H9 (cell line): Measurements from ENCODE around the gene ABCA7. TPM values are rescaled to one million over a fixed set of nuclear protein-coding genes. Genes with fewer than 3 reads are reported as not detected.

Experiments used
- DNase-seq: peaks from one replicate; pipeline ENCODE4 v3.0.0-alpha.2; 2017
- H2AFZ ChIP-seq: one replicate; pipeline ENCODE4 v1.6.1; 2013; ENCODE audit warnings: mild to moderate bottlenecking, low read length, control low read depth, moderate library complexity
- H2AK5ac ChIP-seq: 2 replicates; pipeline ENCODE4 v1.6.1; 2013; ENCODE audit warnings: low read length, control low read depth, mixed read lengths; ENCODE audit not compliant: insufficient read length
- H2BK120ac ChIP-seq: one replicate; pipeline ENCODE4 v1.6.1; 2013; ENCODE audit warnings: low read depth, mild to moderate bottlenecking, low read length, control low read depth, inconsistent platforms; ENCODE audit not compliant: poor library complexity, severe bottlenecking
- H2BK12ac ChIP-seq: 2 replicates; pipeline ENCODE4 v1.6.1; 2013; ENCODE audit warnings: low read length, control low read depth, mixed read lengths, low read depth; ENCODE audit not compliant: insufficient read length
- H2BK15ac ChIP-seq: 2 replicates; pipeline ENCODE4 v1.6.1; 2013; ENCODE audit warnings: low read depth, low read length, control low read depth
- H2BK20ac ChIP-seq: one replicate; pipeline ENCODE4 v1.6.1; 2013; ENCODE audit warnings: low read depth, mild to moderate bottlenecking, low read length, control low read depth, inconsistent platforms; ENCODE audit not compliant: poor library complexity, severe bottlenecking
- H2BK5ac ChIP-seq: 2 replicates; pipeline ENCODE4 v1.6.1; 2013; ENCODE audit warnings: low read length, control low read depth, mixed read lengths; ENCODE audit not compliant: insufficient read length
- H3K14ac ChIP-seq: 2 replicates; pipeline ENCODE4 v1.6.1; 2013; ENCODE audit warnings: low read length, control low read depth; ENCODE audit not compliant: insufficient read depth
- H3K18ac ChIP-seq: 2 replicates; pipeline ENCODE4 v1.6.1; 2013; ENCODE audit warnings: low read depth, mild to moderate bottlenecking, mixed read lengths, low read length, control low read depth; ENCODE audit not compliant: insufficient read length
- H3K23ac ChIP-seq: 2 replicates; pipeline ENCODE4 v1.6.1; 2013; ENCODE audit warnings: low read length, control low read depth, mixed read lengths, low read depth; ENCODE audit not compliant: insufficient read length
- H3K23me2 ChIP-seq: 2 replicates; pipeline ENCODE4 v1.6.1; 2013; ENCODE audit warnings: low read depth, mild to moderate bottlenecking, mixed read lengths, low read length, control low read depth; ENCODE audit not compliant: insufficient read length, poor library complexity, severe bottlenecking
- H3K27ac ChIP-seq: 2 replicates; pipeline ENCODE4 v1.5.1; 2013; ENCODE audit warnings: low read length, control low read depth, mixed read lengths, low read depth; ENCODE audit not compliant: insufficient read length
- H3K27me3 ChIP-seq: 2 replicates; pipeline ENCODE4 v1.6.1; 2013; ENCODE audit warnings: low read length, control low read depth, inconsistent platforms; ENCODE audit not compliant: insufficient read depth
- H3K4ac ChIP-seq: 2 replicates; pipeline ENCODE4 v1.6.1; 2013; ENCODE audit warnings: low read depth, mild to moderate bottlenecking, control low read depth, inconsistent platforms, low read length, moderate library complexity
- H3K4me1 ChIP-seq: 2 replicates; pipeline ENCODE4 v1.6.1; 2013; ENCODE audit warnings: low read length, control low read depth, inconsistent platforms; ENCODE audit not compliant: insufficient read depth
- H3K4me2 ChIP-seq: 2 replicates; pipeline ENCODE4 v1.6.1; 2013; ENCODE audit warnings: low read length, control low read depth, mixed read lengths; ENCODE audit not compliant: insufficient read length, insufficient read depth
- H3K56ac ChIP-seq: 2 replicates; pipeline ENCODE4 v1.6.1; 2013; ENCODE audit warnings: low read depth, mild to moderate bottlenecking, mixed read lengths, low read length, control low read depth; ENCODE audit not compliant: insufficient read length
- H3K79me1 ChIP-seq: 2 replicates; pipeline ENCODE4 v1.6.1; 2013; ENCODE audit warnings: low read depth, mild to moderate bottlenecking, moderate library complexity, low read length, control low read depth, inconsistent platforms; ENCODE audit not compliant: insufficient read depth, poor library complexity, severe bottlenecking
- H3K79me2 ChIP-seq: 2 replicates; pipeline ENCODE4 v1.6.1; 2013; ENCODE audit warnings: low read length, control low read depth, inconsistent platforms; ENCODE audit not compliant: insufficient read depth
- H3K9ac ChIP-seq: 2 replicates; pipeline ENCODE4 v1.6.1; 2013; ENCODE audit warnings: low read length, control low read depth, mixed read lengths; ENCODE audit not compliant: insufficient read length; ENCODE audit errors: extremely low read depth
- H3K9me3 ChIP-seq: one replicate; pipeline ENCODE4 v1.6.1; 2013; ENCODE audit warnings: low read depth, low read length, inconsistent platforms; ENCODE audit not compliant: control insufficient read depth
- H3T11ph ChIP-seq: one replicate; pipeline ENCODE4 v1.6.1; 2013; ENCODE audit warnings: mild to moderate bottlenecking, low read length, control low read depth, inconsistent platforms
- H4K20me1 ChIP-seq: one replicate; pipeline ENCODE4 v1.6.1; 2013; ENCODE audit not compliant: control insufficient read depth, insufficient read length, insufficient read depth
- H4K5ac ChIP-seq: 2 replicates; pipeline ENCODE4 v1.6.1; 2013; ENCODE audit warnings: low read depth, mild to moderate bottlenecking, mixed read lengths, low read length, control low read depth; ENCODE audit not compliant: insufficient read length
- H4K8ac ChIP-seq: replicated peaks from 2 replicates; pipeline ENCODE4 v1.6.1; 2013; ENCODE audit warnings: low read length, control low read depth, mixed read lengths, low read depth; ENCODE audit not compliant: insufficient read length
- H4K91ac ChIP-seq: 2 replicates; pipeline ENCODE4 v1.6.1; 2013; ENCODE audit warnings: low read depth, mild to moderate bottlenecking, moderate library complexity, mixed read lengths, low read length, control low read depth; ENCODE audit not compliant: insufficient read length
- H3K27ac Mint-ChIP-seq, 3 experiments: 2 replicates in 2 of 3; 3 replicates in 1 of 3; pipeline ENCODE4 v1.8.0; 2020 to 2021; ENCODE audit warnings: mixed read lengths in 3 of 3, mild to moderate bottlenecking in 1 of 3, moderate library complexity in 1 of 3
- H3K27me3 Mint-ChIP-seq: 2 replicates; pipeline ENCODE4 v1.8.0; 2021; ENCODE audit warnings: low read depth, mild to moderate bottlenecking, moderate library complexity, mixed read lengths
- H3K36me3 Mint-ChIP-seq, 3 experiments: 2 replicates in 2 of 3; 3 replicates in 1 of 3; pipeline ENCODE4 v1.8.0; 2020 to 2021; ENCODE audit warnings: low read depth in 3 of 3, mixed read lengths in 3 of 3; ENCODE audit not compliant: insufficient read depth in 1 of 3
- H3K4me1 Mint-ChIP-seq, 2 experiments: 2 replicates each; pipeline ENCODE4 v1.8.0; 2020; ENCODE audit warnings: mixed read lengths in 2 of 2
- H3K4me3 Mint-ChIP-seq, 2 experiments: 2 replicates in 1 of 2; 3 replicates in 1 of 2; pipeline ENCODE4 v1.8.0; 2020 to 2021; ENCODE audit warnings: mild to moderate bottlenecking in 2 of 2, mixed read lengths in 2 of 2, moderate library complexity in 1 of 2
- H3K9me3 Mint-ChIP-seq, 2 experiments: 2 replicates in 1 of 2; 3 replicates in 1 of 2; pipeline ENCODE4 v1.8.0; 2020; ENCODE audit warnings: mild to moderate bottlenecking in 2 of 2, mixed read lengths in 2 of 2, moderate library complexity in 1 of 2
- WGBS: extraction: QIAGEN DNeasy Blood & Tissue Kit; methylation state at CpG from one replicate; pipeline ENCODE4 v1.1.7; 2013; ENCODE audit warnings: missing lambda C conversion rate, low lambda C conversion rate, mixed read lengths; ENCODE audit not compliant: insufficient read length; ENCODE audit errors: extremely low coverage; 5-methylcytosine and 5-hydroxymethylcytosine counted together
- total RNA-seq: library from RNA; stranded (reverse); gene quantifications from 2 replicates; pipeline ENCODE4 v1.2.1, GENCODE V29; 2021
- TF ChIP-seq, protein P1 (sequence below): fragments of 200-600 bp; sonication (generic); conservative IDR thresholded peaks from 3 replicates; pipeline ENCODE4 v1.8.0; 2021; ENCODE audit warnings: antibody characterized with exemption, mild to moderate bottlenecking

ABCA7 gene
- total RNA-seq, 1 experiment from 2014 or later = 34.6 TPM

DNA sequence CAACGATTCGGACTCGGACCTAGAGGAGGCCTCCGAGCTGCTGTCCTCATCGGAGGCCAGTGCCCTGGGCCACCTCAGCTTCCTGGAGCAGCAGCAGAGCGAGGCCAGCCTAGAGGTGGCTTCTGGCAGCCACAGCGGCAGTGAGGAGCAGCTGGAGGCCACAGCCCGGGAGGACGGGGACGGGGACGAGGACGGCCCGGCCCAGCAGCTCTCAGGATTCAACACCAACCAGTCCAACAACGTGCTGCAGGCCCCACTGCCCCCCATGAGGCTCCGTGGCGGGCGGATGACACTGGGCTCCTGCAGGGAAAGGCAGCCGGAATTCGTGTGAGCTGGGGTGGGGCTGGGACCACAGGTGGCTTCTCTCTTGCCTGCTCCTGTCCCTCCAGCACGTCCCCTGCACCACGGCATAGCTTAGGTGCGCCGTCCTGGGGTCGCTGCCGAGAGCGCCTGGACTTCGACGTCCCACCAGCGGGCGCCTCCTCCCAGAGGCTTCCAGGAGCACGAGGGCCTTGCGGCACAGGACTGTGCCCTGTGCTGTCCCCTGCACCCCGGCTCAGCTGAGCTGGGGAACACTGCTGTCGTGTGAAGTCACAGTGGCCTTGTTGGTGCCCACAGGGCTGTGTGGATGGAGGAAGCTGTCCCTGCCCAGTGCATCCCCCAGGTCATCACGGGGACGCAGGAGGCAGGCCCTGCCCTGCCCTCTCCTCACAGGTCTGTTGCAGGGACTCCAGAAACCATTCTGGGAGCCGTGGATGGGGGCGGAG lies 46.0 kb downstream of the ABCA7 start:
- Histone ChIP-seq H3K27ac (no peak overlapping the region), H4K8ac (no peak overlapping the region), H3K14ac (no peak overlapping the region; the same call in 1 of the 2 replicates), H3K18ac (no peak overlapping the region), H3K4me2 (no peak overlapping the region), H3K4me1 (no peaks in the 10 kb centered on the region), H4K20me1 (no peaks in the 10 kb centered on the region), H4K5ac (no peak overlapping the region), H2BK20ac (no peak overlapping the region), H3K4ac (no peak overlapping the region), H3K79me2 (no peaks in the 10 kb centered on the region), H3K56ac (no peak overlapping the region), H2AFZ (no peak overlapping the region), H3K27me3 (no peaks in the 10 kb centered on the region), H3K23ac (no peak overlapping the region), H2AK5ac (no peak overlapping the region), H3K9me3 (no peaks in the 10 kb centered on the region), H3K23me2 (no peaks in the 10 kb centered on the region), H3K79me1 (no peaks in the 10 kb centered on the region), H2BK12ac (no peak overlapping the region), H2BK120ac (no peak overlapping the region), H2BK15ac (no peak overlapping the region), H3K9ac (no peak overlapping the region), H2BK5ac (no peak overlapping the region), H3T11ph (no peak overlapping the region), H4K91ac (no peak overlapping the region)
- TF ChIP-seq, protein P1, sequence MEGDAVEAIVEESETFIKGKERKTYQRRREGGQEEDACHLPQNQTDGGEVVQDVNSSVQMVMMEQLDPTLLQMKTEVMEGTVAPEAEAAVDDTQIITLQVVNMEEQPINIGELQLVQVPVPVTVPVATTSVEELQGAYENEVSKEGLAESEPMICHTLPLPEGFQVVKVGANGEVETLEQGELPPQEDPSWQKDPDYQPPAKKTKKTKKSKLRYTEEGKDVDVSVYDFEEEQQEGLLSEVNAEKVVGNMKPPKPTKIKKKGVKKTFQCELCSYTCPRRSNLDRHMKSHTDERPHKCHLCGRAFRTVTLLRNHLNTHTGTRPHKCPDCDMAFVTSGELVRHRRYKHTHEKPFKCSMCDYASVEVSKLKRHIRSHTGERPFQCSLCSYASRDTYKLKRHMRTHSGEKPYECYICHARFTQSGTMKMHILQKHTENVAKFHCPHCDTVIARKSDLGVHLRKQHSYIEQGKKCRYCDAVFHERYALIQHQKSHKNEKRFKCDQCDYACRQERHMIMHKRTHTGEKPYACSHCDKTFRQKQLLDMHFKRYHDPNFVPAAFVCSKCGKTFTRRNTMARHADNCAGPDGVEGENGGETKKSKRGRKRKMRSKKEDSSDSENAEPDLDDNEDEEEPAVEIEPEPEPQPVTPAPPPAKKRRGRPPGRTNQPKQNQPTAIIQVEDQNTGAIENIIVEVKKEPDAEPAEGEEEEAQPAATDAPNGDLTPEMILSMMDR = no peak
- DNase-seq = no peak
- WGBS = no CpG with 5 or more reads among the region's 38 CpGs
- H3K4me1 Mint-ChIP-seq = peaks cover 3 to 7% of the 10 kb centered on the region in 2 experiments; a peak in 2 of 4 replicates
- H3K36me3 Mint-ChIP-seq = peaks cover 16 to 39% (median 36%) of the 10 kb centered on the region in 3 experiments; a peak in 6 of 7 replicates
- no peak overlapping the region; a peak in 1 of 5 replicates for H3K4me3 Mint-ChIP-seq
- peaks cover 1% of the 10 kb centered on the region; the same call in 1 of the 2 replicates for H3K27me3 Mint-ChIP-seq
- no peaks in the 10 kb centered on the region for H3K9me3 Mint-ChIP-seq
- H3K27ac Mint-ChIP-seq = peak overlapping the region in 2 of 3 experiments; percentile 59 to 80; a peak in 2 of 7 replicates
